ENCODE data around the gene AP2A1. TPM values are rescaled to one million over a fixed set of nuclear protein-coding genes. Genes with fewer than 3 reads are reported as not detected.

The AP2A1 gene
- total and polyA plus RNA-seq, 9 of the 15 experiments (the other 6 are each of a cell fraction or from before 2014, with no cell fraction given) = 0.55 to 150 (median 31.9) TPM

DNA sequence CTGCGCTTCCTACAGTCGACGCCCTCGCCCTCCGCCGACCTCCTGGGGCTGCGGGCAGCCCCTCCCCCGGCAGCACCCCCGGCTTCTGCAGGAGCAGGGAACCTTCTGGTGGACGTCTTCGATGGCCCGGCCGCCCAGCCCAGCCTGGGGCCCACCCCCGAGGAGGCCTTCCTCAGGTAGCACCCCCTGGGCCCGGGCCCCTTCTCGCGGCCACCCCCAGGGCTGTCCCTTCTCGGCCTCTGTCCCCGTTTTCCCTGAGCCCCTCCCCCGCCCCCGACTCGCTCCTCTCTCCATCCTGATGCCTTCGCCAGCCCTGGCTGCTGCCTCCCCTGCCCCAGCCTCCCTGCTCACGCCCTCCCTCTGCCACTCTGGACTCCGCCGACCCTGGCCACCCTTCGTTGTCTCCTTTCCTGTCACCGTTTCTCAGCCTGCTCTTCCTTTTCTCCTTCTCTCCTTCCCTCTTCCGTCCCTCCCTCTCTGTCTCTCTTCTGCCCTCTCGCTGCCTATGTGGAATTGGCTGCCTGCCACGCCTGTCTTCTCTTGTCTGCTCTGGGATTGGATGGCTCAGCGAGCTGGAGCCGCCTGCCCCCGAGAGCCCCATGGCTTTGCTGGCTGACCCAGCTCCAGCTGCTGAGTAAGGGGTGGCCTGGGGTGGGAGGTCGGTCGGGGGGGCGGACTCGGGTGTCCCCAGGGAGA lies 35.3 kb downstream of the AP2A1 start (continued):
- TF ChIP-seq, protein P1, sequence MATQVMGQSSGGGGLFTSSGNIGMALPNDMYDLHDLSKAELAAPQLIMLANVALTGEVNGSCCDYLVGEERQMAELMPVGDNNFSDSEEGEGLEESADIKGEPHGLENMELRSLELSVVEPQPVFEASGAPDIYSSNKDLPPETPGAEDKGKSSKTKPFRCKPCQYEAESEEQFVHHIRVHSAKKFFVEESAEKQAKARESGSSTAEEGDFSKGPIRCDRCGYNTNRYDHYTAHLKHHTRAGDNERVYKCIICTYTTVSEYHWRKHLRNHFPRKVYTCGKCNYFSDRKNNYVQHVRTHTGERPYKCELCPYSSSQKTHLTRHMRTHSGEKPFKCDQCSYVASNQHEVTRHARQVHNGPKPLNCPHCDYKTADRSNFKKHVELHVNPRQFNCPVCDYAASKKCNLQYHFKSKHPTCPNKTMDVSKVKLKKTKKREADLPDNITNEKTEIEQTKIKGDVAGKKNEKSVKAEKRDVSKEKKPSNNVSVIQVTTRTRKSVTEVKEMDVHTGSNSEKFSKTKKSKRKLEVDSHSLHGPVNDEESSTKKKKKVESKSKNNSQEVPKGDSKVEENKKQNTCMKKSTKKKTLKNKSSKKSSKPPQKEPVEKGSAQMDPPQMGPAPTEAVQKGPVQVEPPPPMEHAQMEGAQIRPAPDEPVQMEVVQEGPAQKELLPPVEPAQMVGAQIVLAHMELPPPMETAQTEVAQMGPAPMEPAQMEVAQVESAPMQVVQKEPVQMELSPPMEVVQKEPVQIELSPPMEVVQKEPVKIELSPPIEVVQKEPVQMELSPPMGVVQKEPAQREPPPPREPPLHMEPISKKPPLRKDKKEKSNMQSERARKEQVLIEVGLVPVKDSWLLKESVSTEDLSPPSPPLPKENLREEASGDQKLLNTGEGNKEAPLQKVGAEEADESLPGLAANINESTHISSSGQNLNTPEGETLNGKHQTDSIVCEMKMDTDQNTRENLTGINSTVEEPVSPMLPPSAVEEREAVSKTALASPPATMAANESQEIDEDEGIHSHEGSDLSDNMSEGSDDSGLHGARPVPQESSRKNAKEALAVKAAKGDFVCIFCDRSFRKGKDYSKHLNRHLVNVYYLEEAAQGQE (IDR thresholded peaks at IDR 0.05; ENCODE audit: borderline replicate concordance) = no peak
- TF ChIP-seq, protein P1 (CRISPR knock-in tag; IDR thresholded peaks at IDR 0.05; ENCODE audit: low read depth) = no peak
- TF ChIP-seq, protein P2, sequence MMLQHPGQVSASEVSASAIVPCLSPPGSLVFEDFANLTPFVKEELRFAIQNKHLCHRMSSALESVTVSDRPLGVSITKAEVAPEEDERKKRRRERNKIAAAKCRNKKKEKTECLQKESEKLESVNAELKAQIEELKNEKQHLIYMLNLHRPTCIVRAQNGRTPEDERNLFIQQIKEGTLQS (IDR thresholded peaks at IDR 0.05) = no peak
- TF ChIP-seq, protein P2 (CRISPR knock-in tag; conservative IDR thresholded peaks at IDR 0.05) = no peak
- no peak for TF ChIP-seq ZNF584 (CRISPR knock-in tag; IDR thresholded peaks at IDR 0.05; ENCODE audit: low read depth)
- TF ChIP-seq, protein P3, sequence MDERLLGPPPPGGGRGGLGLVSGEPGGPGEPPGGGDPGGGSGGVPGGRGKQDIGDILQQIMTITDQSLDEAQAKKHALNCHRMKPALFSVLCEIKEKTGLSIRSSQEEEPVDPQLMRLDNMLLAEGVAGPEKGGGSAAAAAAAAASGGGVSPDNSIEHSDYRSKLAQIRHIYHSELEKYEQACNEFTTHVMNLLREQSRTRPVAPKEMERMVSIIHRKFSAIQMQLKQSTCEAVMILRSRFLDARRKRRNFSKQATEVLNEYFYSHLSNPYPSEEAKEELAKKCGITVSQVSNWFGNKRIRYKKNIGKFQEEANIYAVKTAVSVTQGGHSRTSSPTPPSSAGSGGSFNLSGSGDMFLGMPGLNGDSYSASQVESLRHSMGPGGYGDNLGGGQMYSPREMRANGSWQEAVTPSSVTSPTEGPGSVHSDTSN (CRISPR knock-in tag; IDR thresholded peaks at IDR 0.05; ENCODE audit: low read depth) = peak; percentile 44
- TF ChIP-seq, protein P3 (tag; conservative IDR thresholded peaks at IDR 0.05; ENCODE audit: low read depth) = peak; percentile 73
- TF ChIP-seq, protein P4, sequence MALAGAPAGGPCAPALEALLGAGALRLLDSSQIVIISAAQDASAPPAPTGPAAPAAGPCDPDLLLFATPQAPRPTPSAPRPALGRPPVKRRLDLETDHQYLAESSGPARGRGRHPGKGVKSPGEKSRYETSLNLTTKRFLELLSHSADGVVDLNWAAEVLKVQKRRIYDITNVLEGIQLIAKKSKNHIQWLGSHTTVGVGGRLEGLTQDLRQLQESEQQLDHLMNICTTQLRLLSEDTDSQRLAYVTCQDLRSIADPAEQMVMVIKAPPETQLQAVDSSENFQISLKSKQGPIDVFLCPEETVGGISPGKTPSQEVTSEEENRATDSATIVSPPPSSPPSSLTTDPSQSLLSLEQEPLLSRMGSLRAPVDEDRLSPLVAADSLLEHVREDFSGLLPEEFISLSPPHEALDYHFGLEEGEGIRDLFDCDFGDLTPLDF (CRISPR knock-in tag; IDR thresholded peaks at IDR 0.05) = no peak
- peak; percentile 35 for TF ChIP-seq ASH1L (IDR thresholded peaks at IDR 0.05; ENCODE audit: borderline replicate concordance, low read depth, partially characterized antibody)
- TF ChIP-seq NFE2 (IDR thresholded peaks at IDR 0.05; ENCODE audit: low read depth) = no peak
- TF ChIP-seq ATF7 (IDR thresholded peaks at IDR 0.05) = no peak
- TF ChIP-seq SIX5 (IDR thresholded peaks at IDR 0.05; ENCODE audit: borderline replicate concordance in 1 of 2, insufficient read depth in 1 of 2, low read depth in 1 of 2, low read length in 2 of 2) = no peak
- no peak for TF ChIP-seq HDAC1 (IDR thresholded peaks at IDR 0.05)
- TF ChIP-seq, protein P5, sequence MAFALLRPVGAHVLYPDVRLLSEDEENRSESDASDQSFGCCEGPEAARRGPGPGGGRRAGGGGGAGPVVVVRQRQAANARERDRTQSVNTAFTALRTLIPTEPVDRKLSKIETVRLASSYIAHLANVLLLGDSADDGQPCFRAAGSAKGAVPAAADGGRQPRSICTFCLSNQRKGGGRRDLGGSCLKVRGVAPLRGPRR (CRISPR knock-in tag; IDR thresholded peaks at IDR 0.05) = no peak
